ENCODE data around the gene TTLL8. TPM values are rescaled to one million over a fixed set of nuclear protein-coding genes. Genes with fewer than 3 reads are reported as not detected.

The TTLL8 gene
- total RNA-seq, 1 experiment from 2014 or later, result not detected

- Histone ChIP-seq H2AK5ac (ENCODE audit: insufficient read length, low read length) (no peak overlapping the region), H4K91ac (ENCODE audit: insufficient read length, low read depth, low read length) (no peak overlapping the region), H2BK15ac (ENCODE audit: low read depth, low read length) (no peak overlapping the region), H3K18ac (ENCODE audit: insufficient read length, low read depth, low read length) (no peak overlapping the region), H3K14ac (ENCODE audit: insufficient read depth, low read length) (no peak overlapping the region), H3K9ac (ENCODE audit: extremely low read depth, insufficient read length, low read length) (no peak overlapping the region), H4K8ac (replicated peaks; ENCODE audit: insufficient read length, low read depth, low read length) (no peak overlapping the region), H4K20me1 (ENCODE audit: control insufficient read depth, insufficient read depth, insufficient read length) (no peaks in the 10 kb centered on the region), H3K27ac (ENCODE audit: insufficient read length, low read depth, low read length) (no peak overlapping the region), H3K23me2 (ENCODE audit: insufficient read length, low read depth, low read length, poor library complexity, severe bottlenecking) (no peaks in the 10 kb centered on the region), H2BK5ac (ENCODE audit: insufficient read length, low read length) (no peak overlapping the region), H3K4ac (ENCODE audit: low read depth, low read length) (no peak overlapping the region), H3K23ac (ENCODE audit: insufficient read length, low read depth, low read length) (no peak overlapping the region), H4K5ac (ENCODE audit: insufficient read length, low read depth, low read length) (no peak overlapping the region), H3K9me3 (ENCODE audit: control insufficient read depth, low read depth, low read length) (no peaks in the 10 kb centered on the region), H3K4me2 (ENCODE audit: insufficient read depth, insufficient read length, low read length) (no peak overlapping the region), H2BK12ac (ENCODE audit: insufficient read length, low read depth, low read length) (no peak overlapping the region), H3K79me2 (ENCODE audit: insufficient read depth, low read length) (no peaks in the 10 kb centered on the region), H3K27me3 (ENCODE audit: insufficient read depth, low read length) (no peaks in the 10 kb centered on the region), H2AFZ (ENCODE audit: low read length) (no peak overlapping the region), H3K56ac (ENCODE audit: insufficient read length, low read depth, low read length) (no peak overlapping the region), H3K79me1 (ENCODE audit: insufficient read depth, low read depth, low read length, poor library complexity, severe bottlenecking) (no peaks in the 10 kb centered on the region), H3T11ph (ENCODE audit: low read length) (no peak overlapping the region), H2BK120ac (ENCODE audit: low read depth, low read length, poor library complexity, severe bottlenecking) (no peak overlapping the region), H3K4me1 (ENCODE audit: insufficient read depth, low read length) (no peaks in the 10 kb centered on the region), H2BK20ac (ENCODE audit: low read depth, low read length, poor library complexity, severe bottlenecking) (no peak overlapping the region)
- H3K4me1 Mint-ChIP-seq, result no peaks in the 10 kb centered on the region
- H3K9me3 Mint-ChIP-seq, result peaks cover 5 to 9% of the 10 kb centered on the region in 2 experiments; a peak in 3 of 5 replicates
- WGBS (ENCODE audit: extremely low coverage, insufficient read length, low lambda C conversion rate), result no CpG with 5 or more reads among the region's 36 CpGs
- peaks cover 21% of the 10 kb centered on the region for H3K27me3 Mint-ChIP-seq (ENCODE audit: low read depth)
- H3K4me3 Mint-ChIP-seq, result no peak overlapping the region
- TF ChIP-seq, protein P1, sequence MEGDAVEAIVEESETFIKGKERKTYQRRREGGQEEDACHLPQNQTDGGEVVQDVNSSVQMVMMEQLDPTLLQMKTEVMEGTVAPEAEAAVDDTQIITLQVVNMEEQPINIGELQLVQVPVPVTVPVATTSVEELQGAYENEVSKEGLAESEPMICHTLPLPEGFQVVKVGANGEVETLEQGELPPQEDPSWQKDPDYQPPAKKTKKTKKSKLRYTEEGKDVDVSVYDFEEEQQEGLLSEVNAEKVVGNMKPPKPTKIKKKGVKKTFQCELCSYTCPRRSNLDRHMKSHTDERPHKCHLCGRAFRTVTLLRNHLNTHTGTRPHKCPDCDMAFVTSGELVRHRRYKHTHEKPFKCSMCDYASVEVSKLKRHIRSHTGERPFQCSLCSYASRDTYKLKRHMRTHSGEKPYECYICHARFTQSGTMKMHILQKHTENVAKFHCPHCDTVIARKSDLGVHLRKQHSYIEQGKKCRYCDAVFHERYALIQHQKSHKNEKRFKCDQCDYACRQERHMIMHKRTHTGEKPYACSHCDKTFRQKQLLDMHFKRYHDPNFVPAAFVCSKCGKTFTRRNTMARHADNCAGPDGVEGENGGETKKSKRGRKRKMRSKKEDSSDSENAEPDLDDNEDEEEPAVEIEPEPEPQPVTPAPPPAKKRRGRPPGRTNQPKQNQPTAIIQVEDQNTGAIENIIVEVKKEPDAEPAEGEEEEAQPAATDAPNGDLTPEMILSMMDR (conservative IDR thresholded peaks at IDR 0.05), result no peak
- no peak for DNase-seq
- no peaks in the 10 kb centered on the region; a peak in 1 of 7 replicates for H3K36me3 Mint-ChIP-seq (ENCODE audit: insufficient read depth in 1 of 3, low read depth in 3 of 3)
- no peak overlapping the region for H3K27ac Mint-ChIP-seq
Observed at GRCh38 chr22:50049299-50050195, 8.6 kb downstream of the TTLL8 start.
